ENCODE measurements around the gene SYNDIG1.

GRCh38 chr20:24497851-24498250 is 28.4 kb downstream of the SYNDIG1 start:
- TF ChIP-seq POLR2A (IDR thresholded peaks at IDR 0.05; ENCODE audit: low read length) (no peak), GATA1 (IDR thresholded peaks at IDR 0.05; ENCODE audit: low read depth, low read length) (no peak)
